Duodenal mucosa (tissue), 2 donors: ENCODE data around the gene FANCG.

Experiments
- H3K27ac ChIP-seq: one replicate; pipeline ENCODE4 v1.7.0; 2013; ENCODE audit warnings: low read depth, low read length
- H3K27me3 ChIP-seq, 2 donors: one replicate each; pipeline ENCODE4 v1.7.0; 2013; ENCODE audit warnings: low read length in 2 of 2, control low read depth in 1 of 2; ENCODE audit not compliant: insufficient read depth in 2 of 2, control insufficient read depth in 1 of 2
- H3K36me3 ChIP-seq, 2 donors: one replicate each; pipeline ENCODE4 v1.7.0; 2013; ENCODE audit warnings: low read length in 2 of 2, control low read depth in 1 of 2; ENCODE audit not compliant: insufficient read depth in 2 of 2, control insufficient read depth in 1 of 2
- H3K4me1 ChIP-seq, 2 donors: one replicate each; pipeline ENCODE4 v1.7.0; 2013; ENCODE audit warnings: low read length in 2 of 2, control low read depth in 1 of 2; ENCODE audit not compliant: insufficient read depth in 2 of 2, control insufficient read depth in 1 of 2
- H3K4me3 ChIP-seq, 2 donors: one replicate each; pipeline ENCODE4 v1.7.0; 2013; ENCODE audit warnings: low read length in 2 of 2, low read depth in 1 of 2
- H3K9ac ChIP-seq, 2 donors: one replicate each; pipeline ENCODE4 v1.7.0; 2013; ENCODE audit warnings: low read length in 2 of 2, low read depth in 1 of 2
- H3K9me3 ChIP-seq, 2 donors: one replicate each; pipeline ENCODE4 v1.7.0; 2013; ENCODE audit warnings: low read length in 2 of 2, control low read depth in 1 of 2; ENCODE audit not compliant: control insufficient read depth in 1 of 2

The FANCG gene

DNA sequence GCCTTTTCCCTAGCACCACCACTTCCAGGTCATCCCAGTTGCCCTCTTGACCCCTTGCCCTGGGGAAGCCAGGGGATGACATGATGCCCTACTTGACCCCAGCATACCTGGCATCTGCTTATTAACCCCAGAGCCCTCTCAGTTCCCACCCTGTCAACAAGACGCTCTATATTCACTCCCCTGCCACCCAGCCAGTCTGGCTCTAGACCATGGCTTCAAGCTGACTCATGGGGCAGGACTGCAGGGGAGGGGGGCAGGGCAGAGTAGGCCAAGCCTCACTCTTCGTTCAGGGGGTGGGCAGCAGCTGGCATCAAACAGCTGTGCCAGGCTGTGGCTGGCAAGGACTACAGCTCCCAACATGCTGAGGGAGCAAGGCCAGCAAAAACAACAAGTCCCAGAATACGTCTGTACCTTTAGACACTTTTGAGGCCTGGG is 30.6 kb upstream of the FANCG start:
- H3K4me3 ChIP-seq: peak overlapping the region; percentile 79 to 89
- H3K4me1 ChIP-seq: peaks cover 40 to 42% of the 10 kb centered on the region in 2 donors
- peaks cover 19 to 34% of the 10 kb centered on the region in 2 donors for H3K36me3 ChIP-seq
- no peak overlapping the region for H3K27ac ChIP-seq
- H3K27me3 ChIP-seq: no peaks in the 10 kb centered on the region
- no peaks in the 10 kb centered on the region for H3K9me3 ChIP-seq
- peak overlapping the region in 1 of 2 donors; percentile 83 for H3K9ac ChIP-seq

DNA sequence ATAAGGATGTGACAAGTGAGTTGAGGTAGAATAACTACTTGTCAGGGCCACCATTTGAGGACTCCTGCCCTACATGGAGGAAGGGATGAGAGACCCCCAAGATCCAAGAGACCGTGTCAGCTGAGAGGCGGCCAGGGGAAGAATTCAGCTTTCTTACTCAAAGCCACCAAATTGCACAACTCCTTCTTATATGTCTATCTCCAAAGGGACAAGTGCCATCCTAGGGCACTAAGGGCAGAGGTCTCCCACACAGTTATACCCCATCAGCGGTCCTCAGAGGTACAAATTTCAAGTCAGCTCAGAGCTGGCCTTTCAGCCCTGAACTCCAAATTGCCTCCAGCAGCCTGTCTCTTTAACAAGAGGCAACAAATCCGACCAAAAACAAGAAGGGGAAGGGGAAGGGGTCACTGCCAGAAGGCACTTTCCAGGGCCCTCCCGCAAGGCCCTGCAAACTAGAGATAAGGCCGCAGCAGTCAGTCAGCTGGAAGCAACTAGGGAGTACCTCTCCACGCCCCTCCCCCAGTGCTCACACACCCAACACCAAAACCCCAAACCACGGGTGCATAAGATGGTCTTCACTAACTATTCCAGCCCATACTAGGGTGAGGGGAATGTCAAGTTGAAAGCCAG is 29.3 kb upstream of the FANCG start:
- Histone ChIP-seq H3K4me3 (no peak overlapping the region), H3K4me1 (peaks cover 27 to 35% of the 10 kb centered on the region in 2 donors), H3K9ac (no peak overlapping the region), H3K27me3 (no peaks in the 10 kb centered on the region), H3K9me3 (no peaks in the 10 kb centered on the region), H3K27ac (no peak overlapping the region), H3K36me3 (peaks cover 19 to 45% of the 10 kb centered on the region in 2 donors)

DNA sequence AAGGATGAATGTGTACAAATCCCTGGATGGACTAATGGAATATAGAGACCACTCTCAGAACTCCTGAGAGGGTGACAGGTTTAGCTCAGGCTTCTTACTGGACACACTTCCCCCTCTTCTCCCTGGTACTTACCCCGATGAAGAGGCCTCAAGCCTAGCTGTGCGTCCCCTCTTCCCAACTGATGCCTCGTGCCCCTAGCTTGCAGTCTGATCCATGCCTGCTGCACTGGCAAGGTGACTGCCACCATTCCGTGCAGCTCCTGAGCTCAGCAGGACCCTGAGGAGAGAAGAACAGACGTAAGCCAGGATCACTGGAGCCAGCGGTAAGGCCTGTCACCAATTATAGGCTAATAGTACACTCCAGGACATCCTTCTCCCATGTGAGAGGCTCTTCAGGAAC is 28.7 kb upstream of the FANCG start:
- H3K4me1 ChIP-seq: peaks cover 26 to 33% of the 10 kb centered on the region in 2 donors
- H3K27me3 ChIP-seq: no peaks in the 10 kb centered on the region
- H3K9ac ChIP-seq: no peak overlapping the region
- peaks cover 19 to 45% of the 10 kb centered on the region in 2 donors for H3K36me3 ChIP-seq
- H3K9me3 ChIP-seq: no peaks in the 10 kb centered on the region
- H3K27ac ChIP-seq: no peak overlapping the region
- H3K4me3 ChIP-seq: no peak overlapping the region

DNA sequence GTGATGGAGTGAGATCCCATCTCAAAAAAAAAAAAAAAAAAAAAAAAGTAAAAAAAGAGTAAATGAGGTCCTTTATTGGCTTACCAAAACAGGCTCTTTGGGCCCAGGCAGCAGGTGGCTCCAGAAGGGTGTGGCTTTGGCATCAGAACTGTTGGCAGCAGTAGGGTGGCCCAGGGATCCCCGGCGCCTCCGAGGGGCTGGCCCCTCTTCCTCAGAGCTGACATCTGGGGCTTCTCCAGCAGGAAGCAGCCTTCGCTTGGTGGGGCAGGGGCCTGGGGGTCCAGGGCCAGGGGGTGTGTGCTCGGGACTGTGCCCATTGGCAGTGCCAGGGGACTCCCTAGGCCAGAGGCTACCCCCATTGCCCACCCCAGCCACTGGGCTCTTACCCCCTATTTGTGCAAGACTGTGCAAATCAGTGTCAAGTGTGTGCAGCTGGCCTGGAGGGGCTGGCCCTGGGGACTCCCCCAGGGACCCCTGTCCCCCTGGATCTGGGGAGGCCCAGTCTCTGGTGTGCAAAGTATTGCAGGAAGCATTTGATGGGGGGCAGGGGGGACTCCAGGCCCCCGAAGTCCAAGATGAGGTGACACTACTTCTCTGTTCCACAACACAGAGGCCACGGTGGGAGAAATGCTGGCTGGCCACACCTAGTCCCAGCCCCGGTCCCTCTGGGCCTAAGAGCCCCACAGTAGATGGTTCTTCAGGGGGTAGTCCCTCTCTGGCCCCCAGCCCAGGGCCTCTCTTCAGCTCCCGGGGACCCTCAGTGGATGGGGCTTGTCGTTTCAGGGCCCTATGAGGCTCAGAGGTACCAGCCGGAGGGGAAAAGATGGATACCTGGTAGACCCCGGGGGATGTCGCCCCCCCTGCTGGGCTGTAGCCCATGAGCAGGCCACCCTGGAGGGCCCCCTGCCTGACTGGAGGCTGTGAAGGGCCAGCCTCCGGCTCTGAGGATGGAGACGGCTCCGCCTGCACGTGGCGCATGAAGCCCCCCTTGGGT is 27.9 kb upstream of the FANCG start:
- Histone ChIP-seq H3K4me1 (peaks cover 29 to 31% of the 10 kb centered on the region in 2 donors), H3K27ac (no peak overlapping the region), H3K36me3 (peaks cover 19 to 45% of the 10 kb centered on the region in 2 donors)

DNA sequence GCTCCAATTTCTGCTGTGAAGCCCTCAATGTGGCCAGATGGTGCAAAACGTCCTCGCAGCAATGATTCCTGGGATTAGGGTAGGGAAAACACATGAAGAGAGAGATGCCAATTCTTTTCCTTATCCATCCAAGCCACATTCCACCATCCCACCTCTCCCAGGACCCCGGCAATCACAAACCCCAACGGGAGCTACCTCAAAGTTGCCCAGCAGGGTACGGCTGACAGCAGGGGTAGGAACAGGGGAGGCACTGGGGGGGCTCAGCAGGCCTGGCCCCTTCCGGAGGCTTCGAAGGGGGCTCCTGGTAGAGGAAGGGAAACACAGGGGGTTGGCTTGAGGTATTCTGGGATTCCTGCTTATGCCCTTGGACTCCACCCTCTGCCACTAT is 26.6 kb upstream of the FANCG start:
- Histone ChIP-seq H3K9ac (no peak overlapping the region), H3K36me3 (peaks cover 19 to 48% of the 10 kb centered on the region in 2 donors), H3K4me1 (peaks cover 29 to 32% of the 10 kb centered on the region in 2 donors), H3K4me3 (no peak overlapping the region), H3K9me3 (no peaks in the 10 kb centered on the region), H3K27ac (no peak overlapping the region), H3K27me3 (no peaks in the 10 kb centered on the region)

More for the DNA sequence above, 27.9 kb upstream of the FANCG start:
- H3K9ac ChIP-seq: no peak overlapping the region
- H3K9me3 ChIP-seq: no peaks in the 10 kb centered on the region
- H3K27me3 ChIP-seq: no peaks in the 10 kb centered on the region
- H3K4me3 ChIP-seq: no peak overlapping the region

DNA sequence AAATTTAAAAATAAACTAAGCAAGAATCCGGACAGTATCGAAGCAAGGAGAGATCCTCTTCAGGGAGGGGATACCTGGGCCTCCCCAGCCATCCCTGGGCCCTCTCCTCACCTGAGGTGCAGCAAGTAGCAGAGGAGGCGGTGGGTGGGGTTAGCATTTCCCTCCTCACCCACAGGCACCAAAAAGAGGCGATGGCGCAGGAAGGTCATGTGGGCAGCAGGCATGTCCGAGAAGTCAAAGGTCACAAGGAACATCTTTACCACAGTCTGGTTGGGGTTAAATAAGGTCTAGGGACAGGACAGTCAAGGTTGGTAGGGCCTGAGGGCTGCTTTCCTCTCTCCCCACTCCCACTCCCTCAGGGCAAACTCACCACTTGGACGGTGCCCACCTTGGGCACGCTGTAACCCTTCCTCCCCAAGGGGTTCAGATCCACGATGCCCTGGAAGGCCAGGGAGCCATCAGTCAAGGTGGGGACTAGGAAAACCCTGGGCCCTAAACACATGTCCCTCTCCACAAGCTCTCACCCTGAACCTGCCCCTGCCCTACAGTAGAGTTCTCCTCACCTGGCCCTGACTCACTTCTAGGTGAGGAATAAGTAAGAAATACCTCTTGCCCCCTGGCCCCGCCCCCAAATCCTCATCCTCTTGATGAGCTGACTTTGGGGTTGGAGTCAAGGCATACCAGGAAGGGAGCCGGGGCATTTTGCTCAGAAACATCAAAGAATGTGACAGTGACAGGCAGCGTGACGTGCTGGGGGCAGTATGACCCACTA is 26.0 kb upstream of the FANCG start:
- Histone ChIP-seq H3K9me3 (no peaks in the 10 kb centered on the region), H3K27me3 (no peaks in the 10 kb centered on the region), H3K27ac (no peak overlapping the region), H3K4me3 (no peak overlapping the region), H3K9ac (no peak overlapping the region), H3K36me3 (peaks cover 21 to 54% of the 10 kb centered on the region in 2 donors), H3K4me1 (peaks cover 28% of the 10 kb centered on the region in 2 donors)

DNA sequence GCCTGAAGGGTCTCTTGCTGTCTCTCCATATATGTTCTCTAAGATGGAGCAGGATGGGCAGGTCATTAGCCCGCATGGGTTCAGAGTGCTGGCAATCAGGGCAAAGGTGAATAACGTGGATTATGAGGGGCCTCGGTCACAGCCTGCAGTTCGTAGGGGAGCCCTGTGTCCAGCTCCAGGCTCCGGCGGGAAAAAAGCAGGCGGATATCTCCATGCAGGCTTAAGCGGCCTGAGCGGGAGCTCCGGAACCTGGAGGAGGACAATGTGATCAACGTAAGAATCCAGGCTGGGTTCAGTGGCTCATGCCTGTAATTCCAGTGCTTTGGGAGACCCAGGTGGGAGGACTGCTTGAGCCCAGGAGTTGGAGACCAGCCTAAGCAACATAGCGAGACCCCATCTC is 25.4 kb upstream of the FANCG start:
- H3K27ac ChIP-seq: no peak overlapping the region
- no peak overlapping the region for H3K4me3 ChIP-seq
- H3K9me3 ChIP-seq: no peaks in the 10 kb centered on the region
- peaks cover 28 to 60% of the 10 kb centered on the region in 2 donors for H3K36me3 ChIP-seq
- H3K27me3 ChIP-seq: no peaks in the 10 kb centered on the region
- peaks cover 22% of the 10 kb centered on the region in 2 donors for H3K4me1 ChIP-seq
- H3K9ac ChIP-seq: no peak overlapping the region

DNA sequence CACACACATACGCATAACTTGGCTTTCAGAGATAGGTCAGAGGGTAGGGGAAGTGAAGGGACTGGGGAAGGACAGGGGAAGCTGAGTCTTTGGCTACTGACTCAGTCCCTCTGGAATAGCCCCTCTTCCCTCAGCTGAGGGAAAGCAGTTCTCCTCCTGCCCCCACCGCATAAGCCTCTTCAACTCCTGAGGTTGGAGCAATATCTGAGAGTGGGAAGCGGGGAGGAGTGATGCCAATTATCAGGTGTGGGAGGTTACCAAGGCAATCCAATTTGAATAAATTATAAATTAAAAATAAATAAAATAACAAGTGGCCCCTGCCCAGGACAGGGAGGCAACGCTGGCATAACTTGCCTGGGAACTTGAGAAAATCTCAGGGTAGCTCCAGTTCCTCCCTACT is 24.8 kb upstream of the FANCG start:
- H3K36me3 ChIP-seq: peaks cover 32 to 65% of the 10 kb centered on the region in 2 donors
- no peak overlapping the region for H3K9ac ChIP-seq
- no peaks in the 10 kb centered on the region for H3K27me3 ChIP-seq
- H3K4me3 ChIP-seq: no peak overlapping the region
- no peak overlapping the region for H3K27ac ChIP-seq
- no peaks in the 10 kb centered on the region for H3K9me3 ChIP-seq
- peaks cover 18 to 21% of the 10 kb centered on the region in 2 donors for H3K4me1 ChIP-seq

DNA sequence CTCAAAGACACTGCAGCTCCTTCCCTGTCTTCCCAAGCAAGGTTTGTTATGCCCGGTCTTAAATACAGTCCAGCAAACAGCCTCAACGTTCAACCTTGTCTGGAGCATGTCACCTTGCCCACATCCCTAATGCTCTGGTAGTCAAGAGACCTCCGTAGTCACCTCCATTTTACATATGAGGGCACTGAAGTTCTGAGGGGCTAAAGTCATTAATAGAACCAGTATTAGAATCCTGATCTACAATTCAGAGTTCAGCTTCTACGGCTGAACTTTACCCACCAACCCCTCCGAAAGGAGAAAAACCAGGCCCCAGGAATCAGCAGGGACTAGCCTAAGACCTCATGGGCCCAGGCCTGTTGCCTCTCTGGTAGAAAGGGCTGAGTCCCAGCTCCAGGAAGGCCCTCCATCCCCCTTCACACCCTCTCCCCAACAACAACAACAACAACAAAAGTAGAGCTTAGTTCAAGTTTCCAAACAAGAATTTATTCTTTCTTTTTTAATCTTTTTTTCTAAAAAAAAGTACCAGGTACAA is 24.0 kb upstream of the FANCG start:
- Histone ChIP-seq H3K9ac (peak overlapping the region; percentile 90 to 99), H3K27ac (peak overlapping the region; percentile 53), H3K9me3 (no peaks in the 10 kb centered on the region), H3K4me1 (peaks cover 18 to 21% of the 10 kb centered on the region in 2 donors), H3K27me3 (no peaks in the 10 kb centered on the region), H3K36me3 (peaks cover 32 to 67% of the 10 kb centered on the region in 2 donors), H3K4me3 (peak overlapping the region; percentile 97 to 99)
